Endothelial cell (in vitro differentiated cells): Measurements from ENCODE around the gene CLEC18B. TPM values are rescaled to one million over a fixed set of nuclear protein-coding genes. Genes with fewer than 3 reads are reported as not detected.

Experiments used
- DNase-seq: peaks from one replicate; pipeline ENCODE4 v3.0.0; 2021; ENCODE audit warnings: low spot score
- H3K27ac Mint-ChIP-seq: one replicate; pipeline ENCODE4 v1.8.0; 2021; ENCODE audit warnings: mixed read lengths, inconsistent platforms; ENCODE audit not compliant: unreplicated experiment
- H3K27me3 Mint-ChIP-seq: one replicate; pipeline ENCODE4 v1.8.0; 2021; ENCODE audit warnings: mild to moderate bottlenecking, moderate library complexity, mixed read lengths, inconsistent platforms; ENCODE audit not compliant: unreplicated experiment
- H3K36me3 Mint-ChIP-seq: one replicate; pipeline ENCODE4 v1.8.0; 2021; ENCODE audit warnings: mild to moderate bottlenecking, low read depth, mixed read lengths, inconsistent platforms; ENCODE audit not compliant: unreplicated experiment
- H3K4me1 Mint-ChIP-seq: one replicate; pipeline ENCODE4 v1.8.0; 2021; ENCODE audit warnings: mild to moderate bottlenecking, mixed read lengths, inconsistent platforms; ENCODE audit not compliant: unreplicated experiment
- H3K4me3 Mint-ChIP-seq: one replicate; pipeline ENCODE4 v1.8.0; 2021; ENCODE audit warnings: mild to moderate bottlenecking, mixed read lengths, inconsistent platforms; ENCODE audit not compliant: unreplicated experiment
- H3K9me3 Mint-ChIP-seq: one replicate; pipeline ENCODE4 v1.8.0; 2021; ENCODE audit warnings: mixed read lengths, inconsistent platforms; ENCODE audit not compliant: unreplicated experiment
- CTCF ChIP-seq: fragments of 200-600 bp; sonication (generic); IDR thresholded peaks from one replicate; pipeline ENCODE4 v1.5.0; 2021; ENCODE audit warnings: antibody characterized with exemption; ENCODE audit not compliant: unreplicated experiment
- total RNA-seq: library from RNA; stranded (reverse); fragmentation: NEBNext Ultra II Directional; extraction: Animal tissue kit (Norgen Biotek cat#: 25700); gene quantifications from one replicate; pipeline ENCODE4 v1.2.1, GENCODE V29; 2021; ENCODE audit not compliant: unreplicated experiment

Gene CLEC18B
- total RNA-seq, 1 donor from 2014 or later: 0.26 TPM

GRCh38 chr16:74456290-74456625 lies 35.0 kb upstream of the CLEC18B start:
- no peak overlapping the region for H3K27ac Mint-ChIP-seq
- peaks cover 48% of the 10 kb centered on the region for H3K36me3 Mint-ChIP-seq
- H3K4me3 Mint-ChIP-seq: no peak overlapping the region
- H3K27me3 Mint-ChIP-seq: peaks cover 6% of the 10 kb centered on the region
- TF ChIP-seq CTCF: no peak
- no peak for DNase-seq
- no peaks in the 10 kb centered on the region for H3K9me3 Mint-ChIP-seq
- H3K4me1 Mint-ChIP-seq: peaks cover 2% of the 10 kb centered on the region

- DNase-seq: no peak
- H3K4me3 Mint-ChIP-seq: no peak overlapping the region
- no peak overlapping the region for H3K27ac Mint-ChIP-seq
- no peak for TF ChIP-seq CTCF
- H3K9me3 Mint-ChIP-seq: no peaks in the 10 kb centered on the region
- H3K27me3 Mint-ChIP-seq: peaks cover 6% of the 10 kb centered on the region
- H3K36me3 Mint-ChIP-seq: peaks cover 49% of the 10 kb centered on the region
- H3K4me1 Mint-ChIP-seq: peaks cover 2% of the 10 kb centered on the region
Measured at GRCh38 chr16:74455619-74456289, 34.5 kb upstream of the CLEC18B start.

DNA sequence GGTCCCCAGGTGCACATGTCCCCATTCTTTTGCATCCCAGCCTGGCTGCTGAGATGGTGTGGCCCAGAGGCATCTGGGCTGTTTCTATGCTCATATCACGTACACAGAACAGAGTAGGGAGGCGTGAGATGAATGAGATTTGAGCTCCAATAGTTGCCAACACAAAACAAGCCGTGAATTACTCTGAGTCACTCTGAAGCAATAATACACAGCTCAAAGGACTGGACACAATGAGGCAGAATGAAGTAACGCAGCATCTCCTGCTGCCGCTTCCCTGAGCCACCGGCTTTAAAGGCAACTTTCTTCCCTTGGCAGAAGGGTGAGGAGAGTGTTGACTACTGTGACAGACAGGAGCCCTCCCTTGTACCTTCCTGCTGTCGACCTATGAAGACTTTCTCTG lies 33.9 kb upstream of the CLEC18B start:
- Mint-ChIP-seq H3K27ac (peak overlapping the region; percentile 83), H3K36me3 (peaks cover 44% of the 10 kb centered on the region), H3K9me3 (no peaks in the 10 kb centered on the region), H3K27me3 (peaks cover 6% of the 10 kb centered on the region), H3K4me1 (peaks cover 2% of the 10 kb centered on the region), H3K4me3 (peak overlapping the region; percentile 74)
- no peak for TF ChIP-seq CTCF
- DNase-seq: no peak

DNA sequence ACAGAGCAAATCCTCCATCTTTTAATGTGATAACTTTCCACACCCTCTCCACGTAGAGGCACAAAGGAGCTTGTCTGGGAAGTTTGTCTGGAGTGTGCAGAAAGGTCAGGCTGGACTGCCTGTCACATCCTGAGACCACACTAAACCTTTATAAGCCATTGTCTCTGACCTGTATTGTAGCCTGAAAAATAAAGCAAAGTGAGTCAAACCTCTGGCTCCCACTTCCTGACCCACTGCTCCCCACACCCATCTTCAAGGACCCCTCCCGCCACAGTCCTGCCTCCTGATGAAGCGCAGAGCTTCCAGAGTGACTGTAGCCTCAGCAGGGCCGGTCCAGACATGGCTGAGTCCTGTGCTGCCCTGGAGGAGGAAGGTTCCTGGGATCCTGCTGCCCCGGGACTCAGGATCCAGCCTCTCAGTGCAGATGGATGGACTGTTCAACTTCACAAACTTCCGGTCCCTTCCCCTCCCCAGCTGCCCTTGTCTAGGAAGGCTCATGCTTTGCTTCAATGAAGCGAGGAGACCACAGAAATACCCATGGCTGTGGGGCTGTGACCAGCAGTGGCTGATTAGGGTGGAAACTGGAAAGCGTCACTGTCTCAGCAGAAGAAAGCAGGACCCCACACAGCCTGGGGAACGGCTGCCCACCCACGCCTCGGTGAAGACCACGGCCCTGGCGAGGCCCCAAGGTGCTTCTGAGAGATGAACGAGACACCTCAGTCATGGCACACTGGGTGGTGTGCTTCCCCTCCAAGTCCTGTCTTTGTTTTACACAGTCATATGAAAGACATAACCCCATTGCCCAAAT lies 30.9 kb upstream of the CLEC18B start:
- peaks cover 39% of the 10 kb centered on the region for H3K36me3 Mint-ChIP-seq
- peaks cover 6% of the 10 kb centered on the region for H3K27me3 Mint-ChIP-seq
- no peaks in the 10 kb centered on the region for H3K9me3 Mint-ChIP-seq
- no peak for DNase-seq
- no peak overlapping the region for H3K27ac Mint-ChIP-seq
- peaks cover 13% of the 10 kb centered on the region for H3K4me1 Mint-ChIP-seq
- TF ChIP-seq CTCF: no peak
- H3K4me3 Mint-ChIP-seq: peak overlapping the region; percentile 37
